Right lobe of liver (tissue), 4 donors: ENCODE measurements around the gene CDC42BPA.

Source experiments
- POLR2A ChIP-seq: fragments of 450-650 bp; IDR thresholded peaks from one replicate; pipeline ENCODE4 v1.6.1; 2017; ENCODE audit warnings: antibody characterized with exemption, mild to moderate bottlenecking
- TF ChIP-seq, protein P1 (sequence below), 4 donors: fragments of 200-600 bp in 3 of 4; fragments of 450-650 bp in 1 of 4; IDR thresholded peaks; one replicate each; pipeline versions ENCODE4 v1.5.1 to v1.8.0; 2016 to 2022; ENCODE audit warnings: antibody characterized with exemption in 4 of 4, mild to moderate bottlenecking in 2 of 4
- donor health status: DM: no; HTN: no; CAD: no.
- donor health status: DM: no; HTN: no; CAD: no.
- donor health status: DM: no; HTN: yes; CAD: no.

DNA sequence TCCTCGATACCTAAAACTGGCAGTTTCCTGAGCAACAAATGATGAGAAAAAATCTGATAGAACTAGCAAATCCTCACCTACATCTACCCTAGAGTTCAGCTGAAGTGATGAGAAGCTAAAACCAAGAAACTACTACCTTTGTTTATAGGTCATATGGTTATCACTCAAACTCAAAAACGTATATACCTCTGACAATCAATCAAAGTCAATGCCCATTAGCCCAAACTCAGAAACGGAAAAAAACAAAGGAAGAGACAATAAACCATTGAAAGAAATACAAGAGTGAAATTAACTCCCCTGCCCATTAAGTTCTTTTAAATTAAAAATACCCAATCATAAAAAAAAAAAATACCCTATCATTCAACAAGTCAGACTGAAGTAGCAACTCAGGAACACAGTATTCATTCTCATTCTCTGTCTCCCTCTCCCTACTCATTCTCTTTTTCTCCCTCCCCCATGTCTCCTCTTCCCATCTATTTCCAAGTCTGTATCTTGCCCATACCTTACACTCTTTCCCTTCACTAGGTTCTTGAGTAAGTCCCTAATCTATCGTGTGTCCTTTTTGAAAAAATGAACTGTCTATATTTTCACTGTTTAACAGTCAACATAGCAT lies 6.8 kb downstream of the CDC42BPA start:
- TF ChIP-seq, protein P1, sequence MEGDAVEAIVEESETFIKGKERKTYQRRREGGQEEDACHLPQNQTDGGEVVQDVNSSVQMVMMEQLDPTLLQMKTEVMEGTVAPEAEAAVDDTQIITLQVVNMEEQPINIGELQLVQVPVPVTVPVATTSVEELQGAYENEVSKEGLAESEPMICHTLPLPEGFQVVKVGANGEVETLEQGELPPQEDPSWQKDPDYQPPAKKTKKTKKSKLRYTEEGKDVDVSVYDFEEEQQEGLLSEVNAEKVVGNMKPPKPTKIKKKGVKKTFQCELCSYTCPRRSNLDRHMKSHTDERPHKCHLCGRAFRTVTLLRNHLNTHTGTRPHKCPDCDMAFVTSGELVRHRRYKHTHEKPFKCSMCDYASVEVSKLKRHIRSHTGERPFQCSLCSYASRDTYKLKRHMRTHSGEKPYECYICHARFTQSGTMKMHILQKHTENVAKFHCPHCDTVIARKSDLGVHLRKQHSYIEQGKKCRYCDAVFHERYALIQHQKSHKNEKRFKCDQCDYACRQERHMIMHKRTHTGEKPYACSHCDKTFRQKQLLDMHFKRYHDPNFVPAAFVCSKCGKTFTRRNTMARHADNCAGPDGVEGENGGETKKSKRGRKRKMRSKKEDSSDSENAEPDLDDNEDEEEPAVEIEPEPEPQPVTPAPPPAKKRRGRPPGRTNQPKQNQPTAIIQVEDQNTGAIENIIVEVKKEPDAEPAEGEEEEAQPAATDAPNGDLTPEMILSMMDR (IDR thresholded peaks at IDR 0.05), result no peak
- TF ChIP-seq POLR2A, result no peak
